Astrocyte of the spinal cord (primary cell): ENCODE results near the gene CCND1.
A peak's percentile ranks its signal among the peaks of the same experiment; 100 is the strongest.

ENCODE experiments used
- DNase-seq: peaks from one replicate; pipeline ENCODE4 v3.0.0; 2011; ENCODE audit warnings: low read depth, low spot score
- H3K4me3 ChIP-seq: 2 replicates; pipeline ENCODE4 v1.5.1; 2011; ENCODE audit warnings: low read depth, mild to moderate bottlenecking, low read length, moderate library complexity
- CTCF ChIP-seq: IDR thresholded peaks from 2 replicates; pipeline ENCODE4 v1.5.1; 2012; ENCODE audit warnings: low read depth, mild to moderate bottlenecking, low read length, inconsistent platforms
- in situ Hi-C: cut with HindIII; loops from 2 replicates; pipeline ENCODE4 v1.10.0; 2017; ENCODE audit warnings: low sequenced_read_pairs

Gene CCND1

GRCh38 chr11:69659591-69659990 lies 18.6 kb downstream of the CCND1 start:
- in situ Hi-C loops, result loop anchor here (25.0 kb wide), 1 partner anchor 547 kb away; no protein-coding TSS in a partner anchor
- no peak overlapping the region for H3K4me3 ChIP-seq
- DNase-seq, result no peak

GRCh38 chr11:69660001-69660500 lies 19.1 kb downstream of the CCND1 start:
- no peak overlapping the region for H3K4me3 ChIP-seq
- DNase-seq, result no peak
- no peak for TF ChIP-seq CTCF
- in situ Hi-C loops, result loop anchor here (25.0 kb wide), 1 partner anchor 548 kb away; no protein-coding TSS in a partner anchor

More at GRCh38 chr11:69659591-69659990, 18.6 kb downstream of the CCND1 start:
- no peak for TF ChIP-seq CTCF

- in situ Hi-C loops, result loop anchor here (25.0 kb wide), 1 partner anchor 549 kb away; no protein-coding TSS in a partner anchor
- no peak for DNase-seq
- H3K4me3 ChIP-seq, result no peak overlapping the region
- no peak for TF ChIP-seq CTCF
Measured at GRCh38 chr11:69661413-69661715, 20.4 kb downstream of the CCND1 start.

- no peak overlapping the region for H3K4me3 ChIP-seq
- in situ Hi-C loops, result loop anchor here (25.0 kb wide), 1 partner anchor 550 kb away; no protein-coding TSS in a partner anchor
- no peak for DNase-seq
- peak; percentile 28 for TF ChIP-seq CTCF
Measured at GRCh38 chr11:69662021-69662698, 21.2 kb downstream of the CCND1 start.

GRCh38 chr11:69662806-69663205 lies 21.9 kb downstream of the CCND1 start:
- in situ Hi-C loops, result loop anchor here (25.0 kb wide), 1 partner anchor 551 kb away; no protein-coding TSS in a partner anchor

GRCh38 chr11:69663326-69663725 lies 22.4 kb downstream of the CCND1 start:
- in situ Hi-C loops, result loop anchor here (25.0 kb wide), 1 partner anchor 551 kb away; no protein-coding TSS in a partner anchor
- H3K4me3 ChIP-seq, result no peak overlapping the region
- no peak for TF ChIP-seq CTCF
- DNase-seq, result no peak

More at GRCh38 chr11:69662806-69663205, 21.9 kb downstream of the CCND1 start:
- no peak for DNase-seq
- H3K4me3 ChIP-seq, result no peak overlapping the region
- no peak for TF ChIP-seq CTCF
